Measurements from ENCODE around the gene DCHS1.

DCHS1 gene

DNA sequence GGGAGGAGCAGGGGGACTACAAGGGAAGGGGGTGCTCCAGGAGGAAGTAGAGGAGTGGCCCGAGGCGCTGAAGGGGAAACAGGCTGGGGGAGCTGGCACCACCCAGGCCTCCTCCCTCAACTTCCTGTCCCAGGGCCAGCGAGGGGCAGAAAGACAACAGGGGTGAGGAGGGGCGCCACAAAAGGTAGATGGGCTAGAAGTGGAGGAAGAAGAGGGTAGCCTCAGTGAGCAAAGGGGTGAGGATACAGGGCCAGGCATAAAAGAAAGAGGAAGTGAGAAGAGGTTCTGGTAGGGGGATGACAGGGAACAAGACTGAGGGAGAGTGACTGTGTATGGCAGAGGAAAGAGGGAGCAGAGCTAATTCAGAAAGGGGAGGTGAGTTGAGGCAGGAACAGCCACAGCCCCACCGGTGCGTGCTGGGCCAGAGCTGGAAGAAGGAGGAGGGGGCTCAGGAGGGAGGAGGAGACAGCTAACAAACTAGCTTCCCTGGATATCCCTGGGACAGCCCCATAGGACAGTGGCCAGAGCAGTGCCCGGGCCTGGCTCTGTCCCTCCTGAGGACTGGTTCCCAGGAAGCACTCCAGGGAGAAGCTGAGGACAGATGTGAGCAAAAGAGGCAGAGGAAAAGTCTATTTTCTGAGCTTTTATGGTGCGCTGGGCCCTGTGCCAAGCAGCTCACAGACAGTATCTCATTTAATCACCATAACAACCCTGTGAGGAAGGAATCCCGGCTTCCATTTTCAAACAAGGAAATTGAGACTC lies 8.5 kb downstream of the DCHS1 start:
- ATAC-seq = peak; percentile 63
- no peak for TF ChIP-seq GLIS3 (CRISPR knock-in tag; IDR thresholded peaks at IDR 0.05)
- peak; percentile 9; the same call in 1 of the 2 replicates for TF ChIP-seq TCF4 (CRISPR knock-in tag; IDR thresholded peaks at IDR 0.05; ENCODE audit: borderline replicate concordance)

DNA sequence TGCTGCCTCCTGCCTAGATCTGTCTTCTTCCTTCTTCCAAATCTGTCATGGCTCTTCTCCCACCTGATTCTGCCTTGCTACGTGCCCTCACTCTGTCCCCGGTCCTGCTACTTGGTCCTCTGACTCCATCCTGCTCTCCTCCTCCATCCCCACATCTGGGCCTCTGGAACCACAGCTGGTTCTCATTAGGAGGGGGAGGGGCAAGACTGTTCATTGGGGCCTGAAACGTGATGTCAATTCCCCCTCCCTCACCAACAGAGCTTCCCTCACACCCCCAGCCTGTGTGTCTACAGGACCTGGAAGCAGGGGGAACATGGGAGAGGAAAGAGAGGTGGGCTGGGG lies 9.1 kb downstream of the DCHS1 start:
- ATAC-seq = peak; percentile 57
- TF ChIP-seq ZNF70 (CRISPR knock-in tag; IDR thresholded peaks at IDR 0.05) (0 out of 2 replicates have a peak, but pooled peaks have one; percentile 32), TCF4 (CRISPR knock-in tag; IDR thresholded peaks at IDR 0.05; ENCODE audit: borderline replicate concordance) (peak; percentile 92), ZFP3 (CRISPR knock-in tag; IDR thresholded peaks at IDR 0.05) (no peak), GLIS3 (CRISPR knock-in tag; IDR thresholded peaks at IDR 0.05) (no peak)
- TF ChIP-seq, protein P1, sequence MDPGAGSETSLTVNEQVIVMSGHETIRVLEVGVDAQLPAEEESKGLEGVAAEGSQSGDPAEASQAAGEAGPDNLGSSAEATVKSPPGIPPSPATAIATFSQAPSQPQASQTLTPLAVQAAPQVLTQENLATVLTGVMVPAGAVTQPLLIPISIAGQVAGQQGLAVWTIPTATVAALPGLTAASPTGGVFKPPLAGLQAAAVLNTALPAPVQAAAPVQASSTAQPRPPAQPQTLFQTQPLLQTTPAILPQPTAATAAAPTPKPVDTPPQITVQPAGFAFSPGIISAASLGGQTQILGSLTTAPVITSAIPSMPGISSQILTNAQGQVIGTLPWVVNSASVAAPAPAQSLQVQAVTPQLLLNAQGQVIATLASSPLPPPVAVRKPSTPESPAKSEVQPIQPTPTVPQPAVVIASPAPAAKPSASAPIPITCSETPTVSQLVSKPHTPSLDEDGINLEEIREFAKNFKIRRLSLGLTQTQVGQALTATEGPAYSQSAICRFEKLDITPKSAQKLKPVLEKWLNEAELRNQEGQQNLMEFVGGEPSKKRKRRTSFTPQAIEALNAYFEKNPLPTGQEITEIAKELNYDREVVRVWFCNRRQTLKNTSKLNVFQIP (CRISPR knock-in tag; IDR thresholded peaks at IDR 0.05; ENCODE audit: borderline replicate concordance, low read depth) = no peak
- TF ChIP-seq, protein P2, sequence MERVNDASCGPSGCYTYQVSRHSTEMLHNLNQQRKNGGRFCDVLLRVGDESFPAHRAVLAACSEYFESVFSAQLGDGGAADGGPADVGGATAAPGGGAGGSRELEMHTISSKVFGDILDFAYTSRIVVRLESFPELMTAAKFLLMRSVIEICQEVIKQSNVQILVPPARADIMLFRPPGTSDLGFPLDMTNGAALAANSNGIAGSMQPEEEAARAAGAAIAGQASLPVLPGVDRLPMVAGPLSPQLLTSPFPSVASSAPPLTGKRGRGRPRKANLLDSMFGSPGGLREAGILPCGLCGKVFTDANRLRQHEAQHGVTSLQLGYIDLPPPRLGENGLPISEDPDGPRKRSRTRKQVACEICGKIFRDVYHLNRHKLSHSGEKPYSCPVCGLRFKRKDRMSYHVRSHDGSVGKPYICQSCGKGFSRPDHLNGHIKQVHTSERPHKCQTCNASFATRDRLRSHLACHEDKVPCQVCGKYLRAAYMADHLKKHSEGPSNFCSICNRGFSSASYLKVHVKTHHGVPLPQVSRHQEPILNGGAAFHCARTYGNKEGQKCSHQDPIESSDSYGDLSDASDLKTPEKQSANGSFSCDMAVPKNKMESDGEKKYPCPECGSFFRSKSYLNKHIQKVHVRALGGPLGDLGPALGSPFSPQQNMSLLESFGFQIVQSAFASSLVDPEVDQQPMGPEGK (CRISPR knock-in tag; IDR thresholded peaks at IDR 0.05; ENCODE audit: borderline replicate concordance) = 0 out of 2 replicates have a peak, but pooled peaks have one; percentile 42

DNA sequence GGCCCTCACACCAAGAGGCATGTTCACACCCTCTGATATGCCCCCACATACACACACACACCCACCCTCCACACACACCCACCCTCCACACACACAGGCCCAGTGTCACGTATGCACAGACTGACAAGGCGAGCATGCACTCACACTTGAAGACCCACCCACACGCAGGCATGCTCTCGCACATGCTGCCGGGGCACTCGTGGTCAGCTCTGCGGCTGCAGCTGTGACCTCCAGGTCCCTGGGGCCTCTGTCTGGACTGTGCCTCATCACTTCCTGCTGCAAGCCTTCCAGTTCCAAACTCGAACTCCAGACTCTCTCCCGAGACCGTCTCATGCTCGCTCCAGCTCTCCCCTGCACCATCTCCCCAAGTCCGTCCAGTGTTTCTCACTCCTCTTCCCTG lies 9.5 kb downstream of the DCHS1 start:
- TF ChIP-seq ZNF8 (CRISPR knock-in tag; IDR thresholded peaks at IDR 0.05) (no peak), OSR1 (CRISPR knock-in tag; IDR thresholded peaks at IDR 0.05) (no peak), ZC3H10 (CRISPR knock-in tag; IDR thresholded peaks at IDR 0.05) (no peak), RARB (CRISPR knock-in tag; IDR thresholded peaks at IDR 0.05) (no peak), BACH2 (CRISPR knock-in tag; IDR thresholded peaks at IDR 0.05; ENCODE audit: borderline replicate concordance) (no peak), ARNTL (CRISPR knock-in tag; IDR thresholded peaks at IDR 0.05; ENCODE audit: borderline replicate concordance, low read depth) (no peak), PPARA (CRISPR knock-in tag; IDR thresholded peaks at IDR 0.05; ENCODE audit: borderline replicate concordance) (no peak), ISL1 (CRISPR knock-in tag; IDR thresholded peaks at IDR 0.05) (no peak), ZNF565 (CRISPR knock-in tag; conservative IDR thresholded peaks at IDR 0.05; ENCODE audit: low read depth) (no peak), SNAI2 (CRISPR knock-in tag; IDR thresholded peaks at IDR 0.05) (no peak), ZFP30 (CRISPR knock-in tag; IDR thresholded peaks at IDR 0.05) (no peak), TCF4 (CRISPR knock-in tag; IDR thresholded peaks at IDR 0.05; ENCODE audit: borderline replicate concordance) (no peak)
- TF ChIP-seq, protein P1 (CRISPR knock-in tag; IDR thresholded peaks at IDR 0.05; ENCODE audit: borderline replicate concordance, low read depth) = no peak
- TF ChIP-seq, protein P3, sequence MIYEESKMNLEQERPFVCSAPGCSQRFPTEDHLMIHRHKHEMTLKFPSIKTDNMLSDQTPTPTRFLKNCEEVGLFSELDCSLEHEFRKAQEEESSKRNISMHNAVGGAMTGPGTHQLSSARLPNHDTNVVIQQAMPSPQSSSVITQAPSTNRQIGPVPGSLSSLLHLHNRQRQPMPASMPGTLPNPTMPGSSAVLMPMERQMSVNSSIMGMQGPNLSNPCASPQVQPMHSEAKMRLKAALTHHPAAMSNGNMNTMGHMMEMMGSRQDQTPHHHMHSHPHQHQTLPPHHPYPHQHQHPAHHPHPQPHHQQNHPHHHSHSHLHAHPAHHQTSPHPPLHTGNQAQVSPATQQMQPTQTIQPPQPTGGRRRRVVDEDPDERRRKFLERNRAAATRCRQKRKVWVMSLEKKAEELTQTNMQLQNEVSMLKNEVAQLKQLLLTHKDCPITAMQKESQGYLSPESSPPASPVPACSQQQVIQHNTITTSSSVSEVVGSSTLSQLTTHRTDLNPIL (CRISPR knock-in tag; IDR thresholded peaks at IDR 0.05; ENCODE audit: low read depth) = no peak
- TF ChIP-seq, protein P4, sequence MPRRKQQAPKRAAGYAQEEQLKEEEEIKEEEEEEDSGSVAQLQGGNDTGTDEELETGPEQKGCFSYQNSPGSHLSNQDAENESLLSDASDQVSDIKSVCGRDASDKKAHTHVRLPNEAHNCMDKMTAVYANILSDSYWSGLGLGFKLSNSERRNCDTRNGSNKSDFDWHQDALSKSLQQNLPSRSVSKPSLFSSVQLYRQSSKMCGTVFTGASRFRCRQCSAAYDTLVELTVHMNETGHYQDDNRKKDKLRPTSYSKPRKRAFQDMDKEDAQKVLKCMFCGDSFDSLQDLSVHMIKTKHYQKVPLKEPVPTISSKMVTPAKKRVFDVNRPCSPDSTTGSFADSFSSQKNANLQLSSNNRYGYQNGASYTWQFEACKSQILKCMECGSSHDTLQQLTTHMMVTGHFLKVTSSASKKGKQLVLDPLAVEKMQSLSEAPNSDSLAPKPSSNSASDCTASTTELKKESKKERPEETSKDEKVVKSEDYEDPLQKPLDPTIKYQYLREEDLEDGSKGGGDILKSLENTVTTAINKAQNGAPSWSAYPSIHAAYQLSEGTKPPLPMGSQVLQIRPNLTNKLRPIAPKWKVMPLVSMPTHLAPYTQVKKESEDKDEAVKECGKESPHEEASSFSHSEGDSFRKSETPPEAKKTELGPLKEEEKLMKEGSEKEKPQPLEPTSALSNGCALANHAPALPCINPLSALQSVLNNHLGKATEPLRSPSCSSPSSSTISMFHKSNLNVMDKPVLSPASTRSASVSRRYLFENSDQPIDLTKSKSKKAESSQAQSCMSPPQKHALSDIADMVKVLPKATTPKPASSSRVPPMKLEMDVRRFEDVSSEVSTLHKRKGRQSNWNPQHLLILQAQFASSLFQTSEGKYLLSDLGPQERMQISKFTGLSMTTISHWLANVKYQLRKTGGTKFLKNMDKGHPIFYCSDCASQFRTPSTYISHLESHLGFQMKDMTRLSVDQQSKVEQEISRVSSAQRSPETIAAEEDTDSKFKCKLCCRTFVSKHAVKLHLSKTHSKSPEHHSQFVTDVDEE (CRISPR knock-in tag; IDR thresholded peaks at IDR 0.05) = no peak
- TF ChIP-seq, protein P5, sequence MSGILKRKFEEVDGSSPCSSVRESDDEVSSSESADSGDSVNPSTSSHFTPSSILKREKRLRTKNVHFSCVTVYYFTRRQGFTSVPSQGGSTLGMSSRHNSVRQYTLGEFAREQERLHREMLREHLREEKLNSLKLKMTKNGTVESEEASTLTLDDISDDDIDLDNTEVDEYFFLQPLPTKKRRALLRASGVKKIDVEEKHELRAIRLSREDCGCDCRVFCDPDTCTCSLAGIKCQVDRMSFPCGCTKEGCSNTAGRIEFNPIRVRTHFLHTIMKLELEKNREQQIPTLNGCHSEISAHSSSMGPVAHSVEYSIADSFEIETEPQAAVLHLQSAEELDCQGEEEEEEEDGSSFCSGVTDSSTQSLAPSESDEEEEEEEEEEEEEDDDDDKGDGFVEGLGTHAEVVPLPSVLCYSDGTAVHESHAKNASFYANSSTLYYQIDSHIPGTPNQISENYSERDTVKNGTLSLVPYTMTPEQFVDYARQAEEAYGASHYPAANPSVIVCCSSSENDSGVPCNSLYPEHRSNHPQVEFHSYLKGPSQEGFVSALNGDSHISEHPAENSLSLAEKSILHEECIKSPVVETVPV (CRISPR knock-in tag; IDR thresholded peaks at IDR 0.05) = no peak
- TF ChIP-seq, protein P2 (CRISPR knock-in tag; IDR thresholded peaks at IDR 0.05; ENCODE audit: borderline replicate concordance) = no peak
- ATAC-seq = peak; percentile 9; the same call in 1 of the 3 replicates

Measured in SK-N-SH treated with all-trans-retinoic acid at 6 μM for 48 hours (cell line).